ENCODE results near the gene TIMD4.

- TF ChIP-seq POLR2A (IDR thresholded peaks at IDR 0.05) (no peak), CTCF (IDR thresholded peaks at IDR 0.05) (no peak)
Observed at GRCh38 chr5:156883316-156883875, 79.6 kb downstream of the TIMD4 start.
